ENCODE measurements around the gene ABCD2. TPM values are rescaled to one million over a fixed set of nuclear protein-coding genes. Genes with fewer than 3 reads are reported as not detected.
"Not testable (repeated sequence)": the region's sequence is repeated elsewhere in the genome, so short reads cannot be mapped to it uniquely, and the experiment has no call there.

The ABCD2 gene
- total RNA-seq, 3 donors from 2014 or later, result 2.6 to 48.0 (median 3.4) TPM

DNA sequence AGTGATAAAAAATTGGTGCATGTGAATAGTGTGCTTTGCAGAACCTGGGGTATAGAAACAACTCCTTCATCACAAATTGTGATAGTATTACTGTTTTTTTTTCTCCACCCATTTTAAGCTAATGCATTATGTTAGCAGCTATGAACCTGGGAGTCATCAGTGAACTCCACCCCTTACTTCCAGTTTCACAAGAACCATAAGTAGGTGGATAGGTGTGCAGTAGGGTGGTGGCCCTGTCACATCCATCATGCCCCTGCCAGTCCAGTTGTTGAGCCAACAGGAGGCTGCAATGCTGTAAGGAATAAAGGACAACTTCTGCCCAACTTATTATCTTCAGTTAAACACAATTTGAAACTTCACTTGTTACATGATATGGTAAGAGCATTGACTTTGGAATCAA is 85.7 kb downstream of the ABCD2 start:
- H3K27ac ChIP-seq, result no peak overlapping the region
- TF ChIP-seq POLR2AphosphoS5 (IDR thresholded peaks at IDR 0.05) (no peak), POLR2A (IDR thresholded peaks at IDR 0.05) (no peak)
- TF ChIP-seq, protein P1, sequence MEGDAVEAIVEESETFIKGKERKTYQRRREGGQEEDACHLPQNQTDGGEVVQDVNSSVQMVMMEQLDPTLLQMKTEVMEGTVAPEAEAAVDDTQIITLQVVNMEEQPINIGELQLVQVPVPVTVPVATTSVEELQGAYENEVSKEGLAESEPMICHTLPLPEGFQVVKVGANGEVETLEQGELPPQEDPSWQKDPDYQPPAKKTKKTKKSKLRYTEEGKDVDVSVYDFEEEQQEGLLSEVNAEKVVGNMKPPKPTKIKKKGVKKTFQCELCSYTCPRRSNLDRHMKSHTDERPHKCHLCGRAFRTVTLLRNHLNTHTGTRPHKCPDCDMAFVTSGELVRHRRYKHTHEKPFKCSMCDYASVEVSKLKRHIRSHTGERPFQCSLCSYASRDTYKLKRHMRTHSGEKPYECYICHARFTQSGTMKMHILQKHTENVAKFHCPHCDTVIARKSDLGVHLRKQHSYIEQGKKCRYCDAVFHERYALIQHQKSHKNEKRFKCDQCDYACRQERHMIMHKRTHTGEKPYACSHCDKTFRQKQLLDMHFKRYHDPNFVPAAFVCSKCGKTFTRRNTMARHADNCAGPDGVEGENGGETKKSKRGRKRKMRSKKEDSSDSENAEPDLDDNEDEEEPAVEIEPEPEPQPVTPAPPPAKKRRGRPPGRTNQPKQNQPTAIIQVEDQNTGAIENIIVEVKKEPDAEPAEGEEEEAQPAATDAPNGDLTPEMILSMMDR (IDR thresholded peaks at IDR 0.05), result no peak
- intact Hi-C loops (cut with DNase I; ENCODE audit: low total_unique reads), result loop anchor here (2.0 kb wide), 1 partner anchor 41 kb away; no protein-coding TSS in a partner anchor
- no peak overlapping the region for H3K4me3 ChIP-seq
- no peaks in the 10 kb centered on the region for H3K36me3 ChIP-seq
- no peak for DNase-seq (ENCODE audit: low spot score in 2 of 2)
- H3K9me3 ChIP-seq, result no peaks in the 10 kb centered on the region
- H3K4me1 ChIP-seq, result no peaks in the 10 kb centered on the region
- H3K27me3 ChIP-seq, result no peaks in the 10 kb centered on the region

DNA sequence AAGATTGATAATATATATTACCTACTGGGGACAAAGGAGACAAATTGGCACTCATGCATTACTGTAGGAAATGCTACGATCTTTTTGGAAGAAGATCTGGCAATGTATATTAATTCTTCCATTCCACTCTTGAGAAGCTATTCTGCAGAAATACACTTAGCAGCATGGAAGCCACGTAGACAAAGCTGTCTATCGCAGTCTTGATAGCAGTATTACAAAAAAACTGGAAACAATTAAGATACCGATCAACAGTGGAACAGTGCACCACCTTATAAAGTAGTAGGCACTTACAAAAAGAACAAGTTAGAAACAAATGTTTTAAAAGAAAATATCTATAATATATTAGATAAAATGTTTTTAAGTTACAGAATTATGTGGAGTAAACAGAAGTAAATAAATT is 87.2 kb downstream of the ABCD2 start:
- Histone ChIP-seq H3K9me3 (no peaks in the 10 kb centered on the region), H3K27me3 (no peaks in the 10 kb centered on the region), H3K4me1 (no peaks in the 10 kb centered on the region), H3K36me3 (no peaks in the 10 kb centered on the region), H3K27ac (no peak overlapping the region), H3K4me3 (no peak overlapping the region)
- DNase-seq (ENCODE audit: low spot score in 2 of 2), result no peak
- intact Hi-C loops (cut with DNase I; ENCODE audit: low total_unique reads), result no loop called here
- TF ChIP-seq POLR2A (IDR thresholded peaks at IDR 0.05) (no peak), POLR2AphosphoS5 (IDR thresholded peaks at IDR 0.05) (no peak)
- TF ChIP-seq, protein P1 (IDR thresholded peaks at IDR 0.05), result no peak

DNA sequence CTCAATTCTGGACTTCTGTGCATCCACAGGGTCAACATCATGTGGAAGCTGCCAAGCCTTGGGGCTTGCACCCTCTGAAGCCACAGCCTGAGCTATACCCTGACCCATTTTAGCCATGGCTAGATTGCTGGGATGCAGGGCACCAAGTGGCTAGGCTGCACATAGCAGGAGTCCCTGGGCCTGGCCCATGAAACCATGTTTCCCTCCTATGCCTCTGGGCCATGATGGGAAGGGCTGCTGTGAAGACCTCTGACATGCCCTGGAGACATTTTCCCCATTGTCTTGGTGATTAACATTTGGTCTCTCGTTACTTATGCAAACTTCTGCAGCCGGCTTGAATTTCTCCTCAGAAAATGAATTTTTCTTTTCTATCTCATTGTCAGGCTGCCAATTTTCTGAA is 92.6 kb downstream of the ABCD2 start:
- intact Hi-C loops (cut with DNase I; ENCODE audit: low total_unique reads), result no loop called here
- Histone ChIP-seq H3K4me3 (no peak overlapping the region), H3K4me1 (no peaks in the 10 kb centered on the region), H3K9me3 (peaks cover 5 to 14% of the 10 kb centered on the region in 2 donors), H3K27ac (no peak overlapping the region), H3K27me3 (no peaks in the 10 kb centered on the region), H3K36me3 (no peaks in the 10 kb centered on the region)
- DNase-seq (ENCODE audit: low spot score in 2 of 2), result no peak
- TF ChIP-seq POLR2AphosphoS5 (IDR thresholded peaks at IDR 0.05), result no peak
- TF ChIP-seq, protein P1 (IDR thresholded peaks at IDR 0.05), result no peak
- no peak for TF ChIP-seq POLR2A (IDR thresholded peaks at IDR 0.05)

DNA sequence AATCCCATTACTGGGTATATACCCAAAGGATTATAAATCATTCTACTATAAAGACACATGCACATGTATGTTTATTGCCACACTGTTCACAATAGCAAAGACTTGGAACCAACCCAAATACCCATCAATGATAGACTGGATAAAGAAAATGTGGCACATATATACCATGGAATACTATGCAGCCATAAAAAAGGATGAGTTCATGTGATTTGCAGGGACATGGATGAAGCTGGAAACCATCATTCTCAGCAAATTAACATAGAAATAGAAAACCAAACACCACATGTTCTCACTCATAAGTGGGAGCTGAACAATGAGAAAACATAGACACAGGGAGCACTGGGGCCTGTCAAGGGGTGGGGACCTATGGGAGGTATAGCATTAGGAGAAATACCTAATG is 97.4 kb downstream of the ABCD2 start:
- H3K27ac ChIP-seq; intact Hi-C loops (cut with DNase I; ENCODE audit: low total_unique reads); H3K27me3 ChIP-seq; H3K4me3 ChIP-seq; H3K36me3 ChIP-seq; DNase-seq (ENCODE audit: low spot score in 2 of 2); H3K4me1 ChIP-seq: not testable (repeated sequence)
- peaks cover 7 to 27% of the 10 kb centered on the region in 2 donors for H3K9me3 ChIP-seq

DNA sequence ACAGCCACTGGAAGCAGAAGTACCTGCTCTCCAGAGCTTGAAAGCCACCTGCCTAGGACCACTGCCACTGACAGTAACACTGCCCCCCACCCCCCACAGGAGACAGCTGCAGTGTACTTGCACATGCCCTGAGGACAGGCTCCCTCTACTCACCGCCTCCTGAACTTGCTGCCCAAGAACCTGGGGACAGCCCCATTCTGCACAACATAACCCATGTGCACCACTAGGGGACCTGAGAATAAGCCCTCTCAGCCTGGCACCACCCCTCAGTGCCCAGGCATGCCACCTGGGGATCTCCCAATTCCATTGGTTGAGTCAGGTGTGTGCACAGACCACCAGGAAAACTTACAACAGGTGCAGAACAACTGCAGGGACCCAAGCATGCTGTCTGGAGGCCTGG is 109.6 kb downstream of the ABCD2 start:
- Histone ChIP-seq H3K9me3 (peaks cover 0 to 15% of the 10 kb centered on the region in 2 donors), H3K36me3 (no peaks in the 10 kb centered on the region), H3K27ac (no peak overlapping the region), H3K4me3 (no peak overlapping the region), H3K27me3 (no peaks in the 10 kb centered on the region), H3K4me1 (no peaks in the 10 kb centered on the region)
- no peak for DNase-seq (ENCODE audit: low spot score in 2 of 2)
- intact Hi-C loops (cut with DNase I; ENCODE audit: low total_unique reads), result no loop called here
- no peak for TF ChIP-seq POLR2AphosphoS5 (IDR thresholded peaks at IDR 0.05)
- TF ChIP-seq, protein P1 (IDR thresholded peaks at IDR 0.05), result no peak

DNA sequence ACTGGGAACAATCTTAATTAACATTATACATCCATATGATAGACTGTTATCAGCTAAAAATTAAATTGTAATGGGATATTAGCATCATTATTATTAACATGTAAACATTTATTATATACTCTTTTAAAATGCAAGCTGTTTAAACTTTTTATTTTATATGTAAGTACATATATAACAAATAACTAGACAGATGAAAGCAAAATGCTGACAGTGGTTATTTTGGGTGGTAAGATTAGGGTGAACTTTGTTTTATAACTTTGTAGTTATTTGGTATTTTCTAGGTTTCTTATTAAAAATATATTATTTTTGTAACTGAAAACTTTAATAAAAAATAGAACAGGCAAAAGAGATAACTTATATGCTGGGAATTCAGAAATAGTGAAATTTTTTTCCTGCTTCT is 114.0 kb downstream of the ABCD2 start:
- no peaks in the 10 kb centered on the region for H3K27me3 ChIP-seq
- intact Hi-C loops (cut with DNase I; ENCODE audit: low total_unique reads), result no loop called here
- H3K4me3 ChIP-seq, result no peak overlapping the region
- no peak for DNase-seq (ENCODE audit: low spot score in 2 of 2)
- no peaks in the 10 kb centered on the region for H3K4me1 ChIP-seq
- no peak overlapping the region for H3K27ac ChIP-seq
- peaks cover 0 to 2% of the 10 kb centered on the region in 2 donors for H3K9me3 ChIP-seq
- H3K36me3 ChIP-seq, result no peaks in the 10 kb centered on the region
- no peak for TF ChIP-seq POLR2AphosphoS5 (IDR thresholded peaks at IDR 0.05)
- TF ChIP-seq POLR2A (IDR thresholded peaks at IDR 0.05), result no peak
- TF ChIP-seq, protein P1 (IDR thresholded peaks at IDR 0.05), result no peak

Data from breast epithelium (tissue), 4 donors.